Suprapubic skin (tissue), 3 donors: ENCODE measurements around the gene ADM5.

Experiments used
- EP300 ChIP-seq: sonication (generic); formaldehyde crosslinking; IDR thresholded peaks from one replicate; pipeline ENCODE4 v1.6.1; 2017; ENCODE audit warnings: antibody characterized with exemption
- POLR2A ChIP-seq, 2 donors: fragments of 450-650 bp; IDR thresholded peaks; one replicate each; pipeline ENCODE4 v1.6.1; 2017; ENCODE audit warnings: antibody characterized with exemption in 2 of 2, mild to moderate bottlenecking in 2 of 2, moderate library complexity in 2 of 2
- TF ChIP-seq, protein P1 (sequence below), 2 donors: fragments of 200-600 bp in 1 of 2; fragments of 450-650 bp in 1 of 2; sonication (generic) in 1 of 2; IDR thresholded peaks; one replicate each; pipeline ENCODE4 v1.5.1; 2016 to 2019; ENCODE audit warnings: antibody characterized with exemption in 2 of 2, mild to moderate bottlenecking in 1 of 2, moderate library complexity in 1 of 2

DNA sequence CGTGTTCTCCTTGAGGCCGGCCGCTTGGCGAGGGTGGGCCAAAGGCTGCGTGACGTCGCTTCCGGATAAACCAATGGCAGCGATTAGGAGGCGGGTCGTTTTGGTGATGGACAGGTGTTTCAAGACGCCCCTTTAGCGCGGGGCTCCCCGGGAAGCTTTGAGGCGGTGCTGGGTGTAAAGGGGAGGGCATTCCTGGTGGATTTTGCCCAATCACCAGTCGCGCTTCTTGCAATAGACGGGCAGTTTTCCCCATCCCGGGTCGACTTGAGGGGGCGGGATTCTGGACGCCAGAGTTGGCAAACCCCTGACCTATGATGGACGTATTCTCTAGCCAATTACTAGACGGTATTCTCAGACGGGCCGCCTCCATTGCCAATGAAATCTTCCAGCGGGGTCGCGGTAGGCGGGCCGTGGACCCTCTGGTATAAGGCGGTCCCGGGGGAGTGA is 12.6 kb upstream of the ADM5 start:
- no peak for TF ChIP-seq POLR2A (IDR thresholded peaks at IDR 0.05)
- no peak for TF ChIP-seq EP300
- TF ChIP-seq, protein P1, sequence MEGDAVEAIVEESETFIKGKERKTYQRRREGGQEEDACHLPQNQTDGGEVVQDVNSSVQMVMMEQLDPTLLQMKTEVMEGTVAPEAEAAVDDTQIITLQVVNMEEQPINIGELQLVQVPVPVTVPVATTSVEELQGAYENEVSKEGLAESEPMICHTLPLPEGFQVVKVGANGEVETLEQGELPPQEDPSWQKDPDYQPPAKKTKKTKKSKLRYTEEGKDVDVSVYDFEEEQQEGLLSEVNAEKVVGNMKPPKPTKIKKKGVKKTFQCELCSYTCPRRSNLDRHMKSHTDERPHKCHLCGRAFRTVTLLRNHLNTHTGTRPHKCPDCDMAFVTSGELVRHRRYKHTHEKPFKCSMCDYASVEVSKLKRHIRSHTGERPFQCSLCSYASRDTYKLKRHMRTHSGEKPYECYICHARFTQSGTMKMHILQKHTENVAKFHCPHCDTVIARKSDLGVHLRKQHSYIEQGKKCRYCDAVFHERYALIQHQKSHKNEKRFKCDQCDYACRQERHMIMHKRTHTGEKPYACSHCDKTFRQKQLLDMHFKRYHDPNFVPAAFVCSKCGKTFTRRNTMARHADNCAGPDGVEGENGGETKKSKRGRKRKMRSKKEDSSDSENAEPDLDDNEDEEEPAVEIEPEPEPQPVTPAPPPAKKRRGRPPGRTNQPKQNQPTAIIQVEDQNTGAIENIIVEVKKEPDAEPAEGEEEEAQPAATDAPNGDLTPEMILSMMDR (IDR thresholded peaks at IDR 0.05) = no peak
